GM21381 (cell line): ENCODE results near the gene BBS9.
"Not testable (repeated sequence)": the region's sequence is repeated elsewhere in the genome, so short reads cannot be mapped to it uniquely, and the experiment has no call there.

Source experiments
- ATAC-seq: cut with Tn5 transposase; IDR thresholded peaks from one replicate; pipeline ENCODE4 v1.9.1; 2021; ENCODE audit warnings: mild to moderate bottlenecking, moderate library complexity; ENCODE audit not compliant: unreplicated experiment

BBS9 gene

GRCh38 chr7:33128990-33129805 is at the start of gene BBS9:
Gene BBS9 (plus strand): TSS chr7:33129564. CDS start chr7:33146253, 16,689 bp downstream.
- peak; percentile 99 for ATAC-seq

- no peak for ATAC-seq
Measured at GRCh38 chr7:33079763-33080690, 49.3 kb upstream of the BBS9 start.

- no peak for ATAC-seq
Measured at GRCh38 chr7:33087356-33087755, 42.0 kb upstream of the BBS9 start.

- no peak for ATAC-seq
Measured at GRCh38 chr7:33087858-33088257, 41.5 kb upstream of the BBS9 start.

GRCh38 chr7:33089142-33089541 is 40.2 kb upstream of the BBS9 start:
- ATAC-seq: no peak

- no peak for ATAC-seq
Measured at GRCh38 chr7:33091111-33091531, 38.2 kb upstream of the BBS9 start.

- ATAC-seq: no peak
Measured at GRCh38 chr7:33091641-33092191, 37.6 kb upstream of the BBS9 start.

GRCh38 chr7:33093266-33093665 is 36.1 kb upstream of the BBS9 start:
- ATAC-seq: no peak

- not testable (repeated sequence) for ATAC-seq
Measured at GRCh38 chr7:33094745-33095275, 34.6 kb upstream of the BBS9 start.

- no peak for ATAC-seq
Measured at GRCh38 chr7:33099154-33099940, 30.0 kb upstream of the BBS9 start.

GRCh38 chr7:33100770-33101169 is 28.6 kb upstream of the BBS9 start:
- ATAC-seq: no peak

GRCh38 chr7:33101906-33102305 is 27.5 kb upstream of the BBS9 start:
- ATAC-seq: no peak

- ATAC-seq: peak; percentile 27
Measured at GRCh38 chr7:33107136-33108066, 22.0 kb upstream of the BBS9 start.

GRCh38 chr7:33108554-33109004 is 20.8 kb upstream of the BBS9 start:
- peak; percentile 5 for ATAC-seq

GRCh38 chr7:33109005-33109757 is 20.2 kb upstream of the BBS9 start, which contains the start of gene RP9:
Gene RP9 (minus strand): TSS chr7:33109404. CDS start chr7:33109372, 32 bp downstream.
- peak; percentile 89 for ATAC-seq

GRCh38 chr7:33109758-33110238 is 19.6 kb upstream of the BBS9 start:
- ATAC-seq: no peak

GRCh38 chr7:33111614-33112013 is 17.8 kb upstream of the BBS9 start:
- no peak for ATAC-seq

- ATAC-seq: no peak
Measured at GRCh38 chr7:33114976-33115375, 14.4 kb upstream of the BBS9 start.
